ENCODE results near the gene PERCC1.
"Not testable (repeated sequence)": the region's sequence is repeated elsewhere in the genome, so short reads cannot be mapped to it uniquely, and the experiment has no call there.

PERCC1 gene

GRCh38 chr16:1435921-1436697 lies 5.2 kb downstream of the PERCC1 start:
- DNase-seq, result no peak

DNA sequence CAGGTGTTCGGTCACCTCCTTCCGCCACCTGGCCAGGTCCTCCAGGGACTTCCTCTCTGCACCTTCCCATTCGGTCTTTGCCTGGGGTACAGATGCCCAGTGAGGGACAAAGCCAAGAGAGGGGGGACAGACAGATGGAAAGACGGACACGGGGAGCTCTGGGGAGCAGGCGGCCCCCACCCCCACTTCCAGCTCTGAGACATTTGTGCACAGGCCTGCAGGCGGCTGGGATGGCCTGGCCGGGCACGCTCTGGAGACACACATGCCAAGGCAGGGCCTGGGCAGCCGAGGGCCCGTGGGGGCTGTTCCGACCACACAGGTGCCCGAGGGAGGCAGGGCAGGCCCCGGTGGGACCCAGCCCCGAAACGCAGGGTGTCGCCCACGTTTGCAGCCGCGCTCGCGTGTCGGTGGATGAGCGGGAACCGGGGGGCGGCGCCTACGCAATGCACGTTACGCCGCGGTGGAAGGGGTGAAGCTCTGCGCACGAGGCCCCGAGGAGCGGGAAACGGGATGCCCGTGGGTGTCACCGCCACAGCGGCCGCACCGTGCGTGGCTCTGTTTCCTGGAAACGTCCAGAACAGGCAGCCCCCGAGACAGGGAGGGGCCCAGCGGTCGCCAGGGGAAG lies 6.0 kb downstream of the PERCC1 start:
- DNase-seq, result no peak

DNA sequence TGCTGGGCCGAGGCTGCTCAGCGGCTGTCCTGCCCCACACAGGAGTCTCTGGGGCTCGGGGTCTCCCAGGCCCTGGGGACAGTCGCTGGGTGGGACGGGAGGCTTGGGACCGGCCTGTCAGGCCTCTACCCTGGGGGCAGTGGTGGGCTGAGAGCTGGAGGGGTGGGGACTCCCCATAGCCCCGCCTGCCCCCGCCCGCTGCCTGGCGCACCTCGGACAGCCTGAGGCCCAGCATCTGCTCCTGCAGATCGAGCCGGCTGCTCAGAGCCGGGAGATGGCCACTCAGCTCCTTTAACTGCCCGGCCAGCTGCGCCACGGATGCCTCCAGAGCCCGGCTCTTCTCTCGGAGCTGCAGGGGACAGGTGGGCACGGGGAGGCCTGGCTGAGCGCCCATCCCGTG lies 6.7 kb downstream of the PERCC1 start:
- DNase-seq, result no peak

GRCh38 chr16:1438229-1439057 lies 7.6 kb downstream of the PERCC1 start:
- DNase-seq, result no peak

- DNase-seq, result no peak
Measured at GRCh38 chr16:1439058-1439698, 8.3 kb downstream of the PERCC1 start.

- not testable (repeated sequence) for DNase-seq
Measured at GRCh38 chr16:1439699-1440074, 8.8 kb downstream of the PERCC1 start.

- no peak for DNase-seq
Measured at GRCh38 chr16:1441391-1441829, 10.5 kb downstream of the PERCC1 start.

- DNase-seq, result no peak
Measured at GRCh38 chr16:1442697-1443096, 11.8 kb downstream of the PERCC1 start.

GRCh38 chr16:1443403-1443973 lies 12.6 kb downstream of the PERCC1 start:
- no peak for DNase-seq

DNA sequence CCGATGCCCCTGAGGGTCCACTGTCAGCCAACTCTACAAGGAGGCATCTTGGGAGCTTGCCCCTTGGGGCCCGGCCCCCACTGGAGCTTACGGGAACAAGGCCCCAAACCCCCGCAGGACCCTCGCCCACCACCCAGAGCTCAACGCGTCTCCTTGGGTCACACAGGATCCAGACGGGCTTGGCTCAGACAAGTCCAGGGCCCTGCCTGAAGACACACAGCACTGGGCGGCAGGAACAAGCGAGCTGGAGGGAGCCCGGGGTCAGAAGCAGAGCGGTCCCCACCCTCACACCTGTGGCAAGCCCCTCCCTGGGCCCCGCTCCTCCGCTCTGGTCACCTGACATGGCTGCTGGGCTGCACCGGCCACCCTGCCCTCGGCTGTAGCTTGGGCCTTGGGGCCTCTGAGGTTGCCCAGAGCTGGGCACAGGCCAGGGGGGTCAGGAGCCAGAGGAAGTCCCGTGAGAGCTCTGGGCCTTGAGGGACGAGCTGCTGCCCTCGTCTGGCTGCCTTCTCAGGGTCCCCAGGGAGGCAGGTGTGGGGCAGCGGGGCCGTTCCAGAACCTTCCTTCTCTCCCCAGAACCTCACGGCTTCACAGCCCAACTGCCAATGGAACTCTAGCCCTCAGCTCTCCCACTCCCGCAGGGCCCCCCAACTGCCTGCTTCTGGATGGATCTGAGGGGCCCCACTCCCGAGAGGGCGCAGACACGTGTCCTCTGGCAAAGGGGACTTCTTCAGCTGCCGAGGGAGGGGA lies 13.3 kb downstream of the PERCC1 start, which contains the start of gene CCDC154:
CCDC154 (minus strand) TSS at position 577 of the 750 bp plus-strand sequence; CDS start at position 343, 234 bp downstream.
- DNase-seq, result no peak

DNA sequence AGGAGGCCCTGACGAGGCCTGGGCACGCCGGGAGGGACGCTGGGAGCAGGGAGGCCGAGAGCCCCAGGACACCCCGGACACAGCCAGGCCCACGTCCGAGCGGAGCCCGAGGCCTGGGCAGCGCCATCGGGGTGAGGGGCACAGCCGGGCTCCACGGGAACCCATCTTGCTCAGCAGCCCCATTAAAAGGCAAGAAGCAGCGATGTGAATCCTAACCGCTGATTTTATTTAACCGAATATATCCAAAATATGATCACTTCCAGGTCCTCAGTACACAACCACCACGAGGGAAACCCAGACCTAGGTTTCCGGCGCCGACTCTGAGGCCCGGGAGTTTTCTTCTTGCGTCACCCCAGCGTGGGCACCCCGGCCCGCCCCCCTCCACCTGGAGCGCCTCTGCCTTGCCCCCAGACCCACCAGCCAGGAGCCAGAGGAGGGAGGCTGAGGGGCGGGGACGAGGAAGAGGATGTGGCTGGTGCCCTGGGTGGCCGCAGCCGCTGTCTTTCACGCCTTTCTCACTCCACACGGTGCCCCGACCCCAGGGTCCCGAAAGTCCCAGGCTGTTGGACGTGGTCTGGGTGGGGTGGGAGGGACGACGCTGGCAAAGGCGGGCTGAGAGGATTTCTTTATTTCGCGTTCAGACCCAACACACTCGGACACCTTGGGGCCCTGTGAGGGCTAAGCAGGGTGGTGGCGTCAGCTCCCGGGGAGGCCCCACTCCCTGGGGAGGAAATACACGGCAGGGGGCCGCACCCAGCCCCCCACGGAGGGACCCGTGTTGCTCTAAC lies 14.0 kb downstream of the PERCC1 start:
- no peak for DNase-seq

GRCh38 chr16:1445518-1446203 lies 14.8 kb downstream of the PERCC1 start:
- DNase-seq, result no peak

DNA sequence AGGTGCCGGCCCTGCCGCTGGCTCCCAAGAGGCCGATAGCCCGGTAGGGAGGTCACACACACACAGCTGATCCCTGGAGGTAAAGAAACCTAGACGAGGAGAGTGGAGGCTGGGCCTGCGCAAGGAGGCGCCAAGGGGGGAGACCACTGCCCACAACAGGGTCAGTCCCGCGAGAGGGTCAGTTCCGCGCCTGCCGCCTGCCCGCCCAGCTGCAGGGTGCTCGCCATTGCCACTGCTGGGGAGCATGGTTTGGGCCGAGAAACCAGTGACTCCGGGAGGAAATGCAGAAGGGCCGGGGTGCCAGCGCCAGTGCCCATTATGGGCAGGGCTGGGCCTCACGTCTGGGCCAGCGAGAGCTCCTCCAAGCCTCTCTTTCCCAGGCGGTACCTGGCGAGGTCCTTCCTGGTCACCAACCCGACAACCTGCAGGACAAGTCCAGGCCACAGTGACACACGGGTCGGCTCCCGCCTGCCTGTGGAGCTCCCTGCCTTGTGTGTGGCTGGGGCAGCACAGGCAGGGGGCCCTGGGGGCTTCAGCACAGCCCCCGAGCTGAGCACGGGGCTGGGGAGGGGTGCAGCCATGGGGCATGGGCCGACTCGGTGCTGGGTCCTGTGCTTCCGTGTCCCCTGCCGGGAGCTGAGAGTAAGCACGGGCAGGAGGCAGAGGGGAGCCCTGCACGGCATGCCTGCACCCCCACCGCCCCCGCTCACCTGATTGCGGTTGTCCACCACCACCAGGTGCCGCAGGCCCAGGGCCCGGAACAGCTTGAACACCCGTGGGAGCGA lies 15.6 kb downstream of the PERCC1 start:
- no peak for DNase-seq

GRCh38 chr16:1447965-1448364 lies 17.1 kb downstream of the PERCC1 start:
- no peak for DNase-seq

- DNase-seq, result no peak
Measured at GRCh38 chr16:1448536-1449116, 17.7 kb downstream of the PERCC1 start.

DNA sequence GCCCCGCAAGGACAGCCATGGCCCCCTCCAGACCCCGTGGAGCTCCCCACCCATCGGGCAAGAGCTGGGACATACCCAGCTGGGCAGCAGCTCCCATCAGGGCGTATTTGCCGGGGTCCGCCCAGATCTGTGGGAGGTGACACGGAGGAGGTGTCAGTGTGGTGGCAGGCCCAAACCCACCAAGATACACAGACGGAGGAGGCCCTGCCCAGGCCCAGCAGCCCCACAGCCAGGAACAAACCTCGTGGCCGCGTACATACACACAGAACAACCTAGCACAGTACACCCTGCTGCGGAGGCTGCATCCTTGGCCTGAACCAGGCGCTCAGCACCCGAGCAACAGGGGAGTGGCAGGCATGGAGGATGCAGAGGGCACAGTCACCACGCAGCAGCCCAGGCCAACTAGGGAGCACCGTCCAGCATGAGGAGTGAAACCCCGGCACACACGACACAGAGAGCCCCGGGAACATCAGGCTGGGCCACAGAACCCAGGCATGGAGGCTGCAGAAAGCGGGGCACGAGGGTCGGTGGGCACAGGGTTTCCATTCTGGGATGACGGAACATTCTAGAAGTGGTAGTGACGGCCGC lies 18.4 kb downstream of the PERCC1 start:
- no peak for DNase-seq

DNA sequence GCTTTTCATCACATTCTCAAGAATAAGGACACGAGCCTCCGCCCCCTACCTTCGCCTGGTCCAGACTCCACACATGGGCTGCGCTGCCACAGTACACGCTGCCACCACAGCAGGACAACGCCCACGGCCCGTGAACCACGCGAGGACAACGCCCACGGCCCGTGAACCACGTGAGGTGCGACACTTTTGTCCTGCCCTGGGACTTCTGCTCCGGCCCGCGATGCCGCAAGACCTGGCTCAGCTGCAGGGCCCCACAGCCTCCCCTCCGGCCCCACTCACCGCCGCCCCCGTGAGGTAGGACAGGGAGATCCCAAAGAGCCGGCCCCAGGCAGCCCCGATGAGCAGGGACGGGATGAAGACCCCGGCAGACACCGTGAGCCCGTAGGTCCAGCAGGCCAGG lies 19.3 kb downstream of the PERCC1 start:
- DNase-seq, result no peak

- DNase-seq, result no peak
Measured at GRCh38 chr16:1450841-1451240, 20.0 kb downstream of the PERCC1 start.

Data from NCI-H1694 treated with DMSO at 0.1 percent for 48 hours (cell line).